ENCODE results near the gene TUT1.

DNA sequence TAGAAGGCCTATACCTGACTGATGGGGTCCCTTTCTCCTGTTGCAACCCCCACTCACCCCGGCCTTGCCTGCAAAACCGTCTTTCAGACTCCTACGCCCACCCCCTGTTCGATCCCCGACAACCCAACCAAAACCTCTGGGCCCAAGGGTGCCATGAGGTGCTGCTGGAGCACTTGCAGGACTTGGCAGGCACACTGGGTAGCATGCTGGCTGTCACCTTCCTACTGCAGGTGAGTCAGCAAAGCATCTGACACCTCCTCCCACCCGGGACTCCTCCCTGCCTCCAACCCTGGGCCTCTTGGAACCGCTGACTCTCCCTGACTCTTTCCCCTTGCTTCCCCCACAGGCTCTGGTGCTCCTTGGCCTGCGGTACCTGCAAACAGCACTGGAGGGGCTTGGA lies 23.0 kb upstream of the TUT1 start:
- TF ChIP-seq EZH2 (IDR thresholded peaks at IDR 0.05; ENCODE audit: borderline replicate concordance, low read length), result no peak
- TF ChIP-seq, protein P1, sequence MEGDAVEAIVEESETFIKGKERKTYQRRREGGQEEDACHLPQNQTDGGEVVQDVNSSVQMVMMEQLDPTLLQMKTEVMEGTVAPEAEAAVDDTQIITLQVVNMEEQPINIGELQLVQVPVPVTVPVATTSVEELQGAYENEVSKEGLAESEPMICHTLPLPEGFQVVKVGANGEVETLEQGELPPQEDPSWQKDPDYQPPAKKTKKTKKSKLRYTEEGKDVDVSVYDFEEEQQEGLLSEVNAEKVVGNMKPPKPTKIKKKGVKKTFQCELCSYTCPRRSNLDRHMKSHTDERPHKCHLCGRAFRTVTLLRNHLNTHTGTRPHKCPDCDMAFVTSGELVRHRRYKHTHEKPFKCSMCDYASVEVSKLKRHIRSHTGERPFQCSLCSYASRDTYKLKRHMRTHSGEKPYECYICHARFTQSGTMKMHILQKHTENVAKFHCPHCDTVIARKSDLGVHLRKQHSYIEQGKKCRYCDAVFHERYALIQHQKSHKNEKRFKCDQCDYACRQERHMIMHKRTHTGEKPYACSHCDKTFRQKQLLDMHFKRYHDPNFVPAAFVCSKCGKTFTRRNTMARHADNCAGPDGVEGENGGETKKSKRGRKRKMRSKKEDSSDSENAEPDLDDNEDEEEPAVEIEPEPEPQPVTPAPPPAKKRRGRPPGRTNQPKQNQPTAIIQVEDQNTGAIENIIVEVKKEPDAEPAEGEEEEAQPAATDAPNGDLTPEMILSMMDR (conservative IDR thresholded peaks at IDR 0.05 in 1 of 2, IDR thresholded peaks at IDR 0.05 in 1 of 2; ENCODE audit: extremely low read depth in 1 of 2, insufficient read depth in 1 of 2, low read depth in 1 of 2, low read length in 2 of 2), result no peak

All from mammary epithelial cell (primary cell).